Prostate gland (tissue), 2 donors: Measurements from ENCODE around the gene ADAP1. TPM values are rescaled to one million over a fixed set of nuclear protein-coding genes. Genes with fewer than 3 reads are reported as not detected.
A peak's percentile ranks its signal among the peaks of the same experiment; 100 is the strongest.

Experiments used
- DNase-seq: peaks from one replicate; pipeline ENCODE4 v3.0.0-alpha.2; 2019; ENCODE audit warnings: low spot score
- H3K27ac ChIP-seq, 2 donors: fragments of 200-600 bp; sonication (generic); 2 replicates each; pipeline ENCODE4 v1.5.1; 2017 to 2019
- H3K27me3 ChIP-seq: fragments of 200-600 bp; sonication (generic); replicated peaks from 2 replicates; pipeline ENCODE4 v1.5.1; 2019; ENCODE audit not compliant: insufficient read depth
- H3K36me3 ChIP-seq, 2 donors: fragments of 200-600 bp; sonication (generic); 1 replicate in 1 of 2; 2 replicates in 1 of 2; pipeline versions ENCODE4 v1.5.1 to v1.8.1; 2017 to 2019
- H3K4me1 ChIP-seq: fragments of 200-600 bp; sonication (generic); replicated peaks from 2 replicates; pipeline ENCODE4 v1.5.1; 2019
- H3K4me3 ChIP-seq, 2 donors: fragments of 200-600 bp; sonication (generic); 2 replicates each; pipeline ENCODE4 v1.5.1; 2017 to 2019
- H3K9me3 ChIP-seq: fragments of 200-600 bp; sonication (generic); 2 replicates; pipeline ENCODE4 v1.5.1; 2017
- CTCF ChIP-seq, 4 experiments: fragments of 200-600 bp in 2 of 4; fragments of 450-650 bp in 2 of 4; sonication (generic) in 2 of 4; IDR thresholded peaks; 1 replicate in 3 of 4; 2 replicates in 1 of 4; pipeline ENCODE4 v1.5.1; 2016 to 2019; ENCODE audit warnings: antibody characterized with exemption in 4 of 4, mild to moderate bottlenecking in 2 of 4, moderate library complexity in 2 of 4
- POLR2A ChIP-seq: fragments of 450-650 bp; IDR thresholded peaks from one replicate; pipeline ENCODE4 v1.6.1; 2016; ENCODE audit warnings: antibody characterized with exemption, mild to moderate bottlenecking
- POLR2AphosphoS5 ChIP-seq: sonication (generic); formaldehyde crosslinking; IDR thresholded peaks from one replicate; pipeline ENCODE4 v1.6.1; 2017; ENCODE audit warnings: antibody characterized with exemption
- WGBS: methylation state at CpG from one replicate; pipeline ENCODE4 v1.1.5; 2018; 5-methylcytosine and 5-hydroxymethylcytosine counted together
- intact Hi-C: fragments of 100-400 bp; cut with DNase I; formaldehyde crosslinking; loops from one replicate; pipeline ENCODE4 v1.14.2; 2022
- total RNA-seq, 2 donors: library from RNA; depleted of rRNA; stranded (reverse); fragments of >200 nt; gene quantifications; one replicate each; pipeline ENCODE4 v1.1.0, GENCODE V29; 2016

The ADAP1 gene
- total RNA-seq, 2 donors from 2014 or later = 5.9 to 8.3 TPM

- WGBS = 74% methylated on average over 28 of the region's 28 CpGs
- TF ChIP-seq POLR2AphosphoS5 = no peak
- TF ChIP-seq POLR2A = no peak
- TF ChIP-seq CTCF (IDR thresholded peaks at IDR 0.05) = no peak
- no peaks in the 10 kb centered on the region for H3K27me3 ChIP-seq
- no peaks in the 10 kb centered on the region for H3K9me3 ChIP-seq
- DNase-seq = no peak
- H3K4me1 ChIP-seq = no peaks in the 10 kb centered on the region
- no peaks in the 10 kb centered on the region for H3K36me3 ChIP-seq
- intact Hi-C loops = loop anchor here (5.0 kb wide), 1 partner anchor 178 kb away; no protein-coding TSS in a partner anchor
- no peak overlapping the region for H3K4me3 ChIP-seq
- no peak overlapping the region for H3K27ac ChIP-seq
Observed at GRCh38 chr7:994592-995308, 40.3 kb upstream of the ADAP1 start.

- intact Hi-C loops = loop anchor here (1.0 to 5.0 kb wide), 2 partner anchors 72 to 179 kb away; no protein-coding TSS in a partner anchor
- WGBS = 21% methylated on average over 33 of the region's 34 CpGs
- TF ChIP-seq CTCF (IDR thresholded peaks at IDR 0.05) = peak; percentile 100
- peak; percentile 84 for TF ChIP-seq POLR2AphosphoS5
- TF ChIP-seq POLR2A = peak; percentile 21
- no peaks in the 10 kb centered on the region for H3K9me3 ChIP-seq
- no peaks in the 10 kb centered on the region for H3K27me3 ChIP-seq
- H3K27ac ChIP-seq = no peak overlapping the region
- DNase-seq = peak; percentile 94
- H3K4me3 ChIP-seq = no peak overlapping the region
- no peaks in the 10 kb centered on the region for H3K36me3 ChIP-seq
- no peaks in the 10 kb centered on the region for H3K4me1 ChIP-seq
Observed at GRCh38 chr7:992709-993607, 38.5 kb upstream of the ADAP1 start.

- Histone ChIP-seq H3K36me3 (no peaks in the 10 kb centered on the region), H3K4me1 (no peaks in the 10 kb centered on the region), H3K4me3 (no peak overlapping the region), H3K27ac (no peak overlapping the region), H3K27me3 (no peaks in the 10 kb centered on the region), H3K9me3 (no peaks in the 10 kb centered on the region)
- DNase-seq = no peak
- intact Hi-C loops = loop anchor here (5.0 kb wide), 1 partner anchor 180 kb away; no protein-coding TSS in a partner anchor
- 78% methylated on average over 30 of the region's 34 CpGs for WGBS
- TF ChIP-seq POLR2A (no peak), POLR2AphosphoS5 (no peak), CTCF (IDR thresholded peaks at IDR 0.05) (no peak)
Observed at GRCh38 chr7:991729-992656, 37.5 kb upstream of the ADAP1 start.

- H3K36me3 ChIP-seq = no peaks in the 10 kb centered on the region
- H3K4me1 ChIP-seq = no peaks in the 10 kb centered on the region
- intact Hi-C loops = loop anchor here (5.0 kb wide), 1 partner anchor 181 kb away; no protein-coding TSS in a partner anchor
- H3K27ac ChIP-seq = no peak overlapping the region
- TF ChIP-seq CTCF (IDR thresholded peaks at IDR 0.05) = no peak
- TF ChIP-seq POLR2A = no peak
- no peak for TF ChIP-seq POLR2AphosphoS5
- no peaks in the 10 kb centered on the region for H3K27me3 ChIP-seq
- H3K9me3 ChIP-seq = no peaks in the 10 kb centered on the region
- DNase-seq = no peak
- 48% methylated on average over 29 of the region's 35 CpGs for WGBS
- no peak overlapping the region for H3K4me3 ChIP-seq
Observed at GRCh38 chr7:990933-991728, 36.7 kb upstream of the ADAP1 start.
